CD4-positive, alpha-beta T cell treated with Interleukin-21 for 1 hour (primary cell): ENCODE measurements around the gene GRID2.
A peak's percentile ranks its signal among the peaks of the same experiment; 100 is the strongest.

Source experiments
- DNase-seq: peaks from one replicate; pipeline ENCODE4 v3.0.0-alpha.2; 2020

Gene GRID2

GRCh38 chr4:93730251-93730650 lies 1426.5 kb downstream of the GRID2 start:
- DNase-seq, result no peak

GRCh38 chr4:93730760-93731159 lies 1427.0 kb downstream of the GRID2 start:
- DNase-seq, result no peak

DNA sequence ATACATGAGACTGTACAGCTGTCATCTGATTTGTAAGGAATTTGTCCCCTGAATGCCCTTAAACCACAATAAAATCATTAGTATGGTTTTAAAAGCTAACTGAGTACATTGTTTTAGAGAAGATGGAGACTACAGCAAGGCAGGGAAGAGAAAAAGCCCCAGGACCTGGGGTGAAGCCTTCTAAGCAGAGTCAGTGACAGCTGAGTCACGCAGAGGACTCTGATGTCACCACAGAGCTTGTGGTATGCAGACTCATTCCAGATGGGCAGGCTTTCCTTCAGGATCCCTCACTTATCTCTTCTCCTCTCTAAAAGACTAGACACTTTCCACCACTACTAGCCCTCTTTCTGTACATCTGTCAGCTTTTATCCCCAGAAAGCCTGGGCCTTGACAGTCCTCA lies 1427.7 kb downstream of the GRID2 start:
- no peak for DNase-seq

DNA sequence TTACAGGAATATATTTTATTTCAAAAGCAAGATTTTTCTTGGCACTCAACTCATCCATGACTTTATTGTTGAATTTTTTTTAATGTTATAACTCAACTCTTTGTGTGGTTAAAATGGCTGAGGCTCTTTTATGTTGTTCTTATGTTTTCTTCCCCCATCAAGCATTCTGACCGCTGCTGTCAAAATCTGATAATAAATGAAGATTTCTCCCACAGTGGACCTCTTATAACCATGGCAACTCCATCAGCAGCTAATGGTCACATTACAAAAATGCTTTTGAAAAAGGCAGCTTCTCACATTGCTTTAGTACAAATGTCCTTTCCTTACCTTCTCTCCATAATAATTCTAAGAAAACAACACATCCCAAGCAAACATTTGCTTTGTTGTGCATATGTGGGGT lies 1428.7 kb downstream of the GRID2 start:
- no peak for DNase-seq

- DNase-seq, result no peak
Observed at GRCh38 chr4:93740890-93741289, 1437.1 kb downstream of the GRID2 start.

DNA sequence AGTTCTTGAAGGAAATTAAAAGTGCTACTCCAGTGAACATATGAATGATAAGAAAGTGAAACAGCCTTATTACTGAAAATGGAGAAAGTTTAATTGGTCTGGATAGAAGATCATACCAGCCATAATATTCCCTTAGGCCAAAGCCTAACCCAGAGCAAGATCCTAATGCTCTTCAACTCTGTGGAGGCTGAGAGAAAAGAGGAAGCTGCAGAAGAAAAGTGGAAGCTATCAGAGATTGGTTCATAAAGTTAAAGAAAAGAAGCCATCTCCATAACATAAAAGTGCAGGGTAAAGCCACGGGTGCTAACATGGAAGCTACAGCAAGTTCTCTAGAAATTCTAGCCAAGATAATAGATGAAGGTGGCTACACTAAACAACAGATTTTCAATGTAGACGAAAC lies 1439.3 kb downstream of the GRID2 start:
- DNase-seq, result no peak

GRCh38 chr4:93743635-93744034 lies 1439.9 kb downstream of the GRID2 start:
- no peak for DNase-seq

DNA sequence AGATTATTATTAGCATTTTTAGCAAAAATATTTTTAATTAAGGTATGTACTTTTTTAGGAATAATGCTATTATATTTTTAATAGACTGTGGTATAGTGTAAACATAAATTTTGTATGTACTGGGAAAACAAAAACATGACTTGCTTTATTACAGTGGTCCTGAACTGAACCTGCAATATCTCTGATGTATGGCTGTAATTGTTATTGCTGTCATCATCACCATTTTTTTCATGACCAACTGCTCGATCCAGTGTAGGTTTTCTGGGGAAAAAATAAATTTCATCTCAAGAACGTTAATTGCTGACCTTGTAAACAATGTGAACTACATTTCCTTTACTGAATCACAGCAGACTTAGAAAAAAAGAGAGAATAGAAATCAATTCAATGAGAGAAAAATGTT lies 1441.2 kb downstream of the GRID2 start:
- DNase-seq, result no peak

- no peak for DNase-seq
Observed at GRCh38 chr4:93746031-93746430, 1442.3 kb downstream of the GRID2 start.

DNA sequence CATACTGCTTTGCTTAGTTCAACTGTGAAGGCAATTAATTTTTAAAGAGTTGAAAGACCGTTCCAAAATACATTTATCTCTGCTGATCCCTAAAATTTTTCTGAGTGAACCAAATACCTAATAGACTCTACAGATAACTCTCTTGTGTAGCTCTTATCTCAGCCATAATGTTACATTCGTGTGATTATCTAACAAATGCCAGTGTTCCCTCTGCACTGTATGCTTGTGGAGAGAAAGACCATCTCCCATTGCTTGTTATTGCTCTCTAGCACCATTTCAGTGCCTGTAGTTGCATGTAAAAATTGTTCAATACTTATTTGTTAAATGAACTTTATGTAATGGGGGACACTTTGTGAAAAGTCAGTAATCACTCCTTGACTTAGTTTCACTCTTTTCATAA lies 1443.5 kb downstream of the GRID2 start:
- no peak for DNase-seq

- DNase-seq, result no peak
Observed at GRCh38 chr4:93748373-93749291, 1444.9 kb downstream of the GRID2 start.

DNA sequence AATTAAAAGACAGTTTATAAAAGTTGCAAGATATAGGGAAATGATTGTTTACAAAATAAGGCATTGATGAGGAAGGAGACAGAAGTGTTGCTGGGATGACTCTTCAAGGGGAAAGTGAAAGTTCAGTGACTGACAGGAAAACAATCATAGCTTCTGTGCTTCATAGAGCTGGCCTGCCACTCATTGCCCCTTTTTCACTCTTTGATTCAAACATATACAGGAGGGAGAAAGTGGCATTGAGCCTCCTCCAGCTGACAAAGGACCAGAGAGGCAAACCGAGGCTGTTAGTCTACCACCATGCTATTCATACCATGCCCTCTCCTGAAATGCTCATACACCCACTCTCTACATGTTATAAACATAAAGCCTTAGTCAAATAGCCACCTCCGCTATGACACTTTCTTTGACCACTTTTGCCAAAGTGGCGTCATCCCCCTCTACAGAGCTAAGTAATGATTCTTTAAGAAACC lies 1445.6 kb downstream of the GRID2 start:
- no peak for DNase-seq

- DNase-seq, result no peak
Observed at GRCh38 chr4:93751411-93751810, 1447.6 kb downstream of the GRID2 start.

- no peak for DNase-seq
Observed at GRCh38 chr4:93756101-93756500, 1452.3 kb downstream of the GRID2 start.

DNA sequence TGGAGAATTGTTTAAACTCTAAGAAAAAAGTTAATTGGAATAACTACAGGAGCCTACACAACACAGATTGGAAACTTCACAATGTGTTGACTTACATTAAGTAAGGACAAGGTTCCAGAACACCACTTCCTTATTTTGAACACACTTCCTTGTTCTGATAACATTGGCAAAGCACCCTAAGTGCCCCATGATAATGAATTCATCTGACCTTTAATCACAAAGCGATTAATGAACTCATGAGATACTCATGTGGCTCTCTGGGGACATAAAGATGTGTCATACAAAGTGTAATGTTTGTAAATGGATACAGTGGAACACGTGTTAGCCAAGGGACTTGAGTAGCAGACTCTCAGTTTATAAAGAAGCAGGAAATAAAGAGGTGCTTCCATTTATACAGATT lies 1455.7 kb downstream of the GRID2 start:
- DNase-seq, result no peak

- DNase-seq, result no peak
Observed at GRCh38 chr4:93760284-93760683, 1456.5 kb downstream of the GRID2 start.

GRCh38 chr4:93761286-93761685 lies 1457.5 kb downstream of the GRID2 start:
- no peak for DNase-seq

GRCh38 chr4:93764639-93765246 lies 1461.0 kb downstream of the GRID2 start:
- peak; percentile 0 for DNase-seq

DNA sequence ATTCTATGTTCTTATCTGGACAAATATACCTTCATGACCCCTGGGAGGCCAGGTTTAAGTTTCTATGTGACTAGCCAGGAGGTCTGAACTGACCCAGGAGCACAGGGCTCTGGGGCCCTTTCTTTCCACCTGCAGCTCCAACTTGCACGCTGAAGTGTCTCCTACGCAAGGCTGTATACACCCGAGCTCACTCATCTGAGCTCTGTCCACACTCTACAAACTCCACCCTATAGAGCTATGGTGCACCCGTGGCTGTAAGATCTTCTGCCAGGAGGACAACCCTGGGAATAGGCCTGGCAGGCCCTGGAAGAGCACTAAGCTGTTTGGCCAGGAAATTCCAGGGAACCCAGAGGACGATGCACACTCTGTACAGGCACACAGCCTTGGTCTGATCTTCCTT lies 1464.2 kb downstream of the GRID2 start:
- DNase-seq, result no peak

GRCh38 chr4:93770201-93770600 lies 1466.4 kb downstream of the GRID2 start:
- no peak for DNase-seq

- no peak for DNase-seq
Observed at GRCh38 chr4:93771640-93772411, 1468.1 kb downstream of the GRID2 start.

GRCh38 chr4:93772858-93773257 lies 1469.1 kb downstream of the GRID2 start:
- no peak for DNase-seq

DNA sequence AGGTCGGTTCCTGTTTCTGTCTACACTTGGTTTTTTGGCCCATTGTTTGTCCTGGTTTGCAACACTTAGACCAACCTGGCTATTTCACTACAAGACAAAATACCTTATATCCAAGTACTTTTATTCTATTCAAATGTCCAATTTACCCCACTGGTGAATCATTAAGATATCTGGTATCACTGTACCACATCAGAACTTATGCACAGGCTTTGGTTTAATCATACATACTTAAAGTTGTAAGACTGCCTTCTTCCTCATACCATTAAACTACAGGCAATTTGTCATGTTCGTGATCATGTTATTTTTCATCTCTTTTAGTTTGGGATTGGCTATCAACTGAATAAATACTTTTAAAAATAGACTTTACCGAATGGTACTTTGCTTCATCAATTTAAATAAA lies 1471.8 kb downstream of the GRID2 start:
- no peak for DNase-seq
